GM21528 (cell line): ENCODE measurements around the gene MMP11.

Source experiments
- ATAC-seq: cut with Tn5 transposase; IDR thresholded peaks from one replicate; pipeline ENCODE4 v1.9.1; 2021; ENCODE audit warnings: mild to moderate bottlenecking, moderate library complexity; ENCODE audit not compliant: unreplicated experiment, low FRiP score

MMP11 gene

DNA sequence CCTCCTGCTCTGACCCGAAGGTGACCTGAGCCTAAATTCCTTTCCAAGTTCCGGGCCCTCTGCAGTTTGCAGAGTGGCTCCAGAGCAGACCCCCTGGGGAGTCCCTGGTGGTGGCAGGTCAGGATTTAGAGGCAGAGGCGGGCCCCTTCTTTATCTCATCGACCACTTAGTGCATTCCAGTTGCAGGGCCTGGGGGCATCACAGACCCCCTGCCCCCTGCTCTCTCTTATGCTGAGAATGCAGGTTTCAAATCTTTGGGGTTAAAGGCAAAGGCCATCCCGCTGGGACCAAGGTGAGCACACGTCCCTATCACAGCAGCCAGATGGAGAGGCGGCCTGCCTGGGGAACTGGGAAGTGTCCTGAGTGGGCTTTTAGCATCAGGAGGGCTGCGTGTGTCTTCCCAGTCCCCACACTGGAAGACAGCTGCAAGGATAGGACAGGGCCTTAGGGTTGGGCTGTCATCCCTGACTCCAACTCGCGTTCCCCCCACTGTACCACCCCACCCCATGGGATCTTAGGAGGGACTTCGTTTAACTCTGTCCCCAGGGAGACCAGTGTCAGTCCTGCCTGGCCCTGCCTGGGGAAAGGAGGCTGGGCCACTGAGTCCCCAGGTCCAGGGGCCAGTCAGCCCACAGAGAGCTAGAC, 54.8 kb downstream of the MMP11 start:
- no peak for ATAC-seq

DNA sequence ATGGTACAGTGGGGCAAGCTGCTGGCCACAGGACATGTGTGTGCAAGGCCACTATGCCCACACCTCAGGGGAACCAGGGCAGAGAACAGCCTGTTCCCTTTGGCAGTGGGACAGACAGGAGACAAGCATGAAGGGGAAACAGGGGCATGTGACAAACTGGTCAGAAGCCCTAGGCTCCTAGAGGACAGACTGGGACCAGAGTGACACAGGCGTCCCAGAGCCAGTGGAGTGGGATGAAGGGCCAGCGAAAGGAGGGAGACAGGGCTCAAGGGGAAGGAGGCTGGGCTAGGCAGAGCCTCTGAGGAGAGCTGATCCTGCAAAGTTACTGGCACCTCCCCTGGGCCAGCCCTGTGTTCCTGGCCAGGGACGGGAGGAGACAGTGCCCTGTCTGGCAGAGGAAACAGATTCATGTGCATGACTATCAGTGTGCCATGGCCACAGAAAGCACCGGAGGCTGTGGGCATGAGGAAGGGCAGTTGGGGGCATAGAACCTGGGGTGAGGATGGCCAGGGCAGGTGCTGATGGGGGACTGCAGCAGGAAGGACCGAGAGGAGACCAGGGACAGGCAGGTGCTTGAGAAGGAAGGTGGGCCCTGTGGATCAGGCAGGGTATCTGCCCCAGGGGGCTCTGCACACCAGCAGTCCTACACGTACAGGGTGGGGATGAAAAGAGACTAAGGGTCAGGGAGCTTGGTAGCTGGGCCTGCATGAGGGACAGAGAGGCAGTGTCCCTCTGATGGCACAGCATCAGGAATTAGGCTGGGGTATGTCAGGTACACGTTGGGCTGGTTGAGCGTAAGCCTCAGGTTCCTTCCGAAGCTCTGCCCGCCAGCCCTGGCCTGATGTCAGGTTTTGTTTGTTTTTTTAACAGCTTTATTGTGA, 56.4 kb downstream of the MMP11 start:
- ATAC-seq: no peak

GRCh38 chr22:23829845-23830372, 57.3 kb downstream of the MMP11 start:
- no peak for ATAC-seq

- ATAC-seq: no peak
These were observed 58.6 kb downstream of the MMP11 start for GRCh38 chr22:23831261-23831660.

DNA sequence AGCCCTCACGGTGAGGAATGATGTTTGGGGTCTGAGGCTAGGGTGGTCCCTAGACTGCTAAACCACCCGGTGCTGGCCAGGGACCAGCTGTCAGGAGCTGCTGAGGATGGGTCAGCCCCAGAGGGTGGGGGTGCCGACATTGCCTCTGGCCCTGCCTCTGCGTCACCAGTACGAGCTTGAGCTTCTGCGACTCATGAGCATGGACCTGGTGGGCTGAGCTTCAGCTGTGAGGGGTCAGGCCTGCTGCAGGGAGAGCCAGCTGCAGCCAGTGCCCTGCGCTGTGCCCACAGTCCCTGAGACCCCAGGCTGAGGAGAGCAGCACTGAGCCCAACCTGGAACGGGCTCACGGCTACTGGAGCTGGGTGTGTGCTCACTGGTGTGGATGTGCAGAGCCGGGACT, 59.1 kb downstream of the MMP11 start:
- ATAC-seq: no peak

DNA sequence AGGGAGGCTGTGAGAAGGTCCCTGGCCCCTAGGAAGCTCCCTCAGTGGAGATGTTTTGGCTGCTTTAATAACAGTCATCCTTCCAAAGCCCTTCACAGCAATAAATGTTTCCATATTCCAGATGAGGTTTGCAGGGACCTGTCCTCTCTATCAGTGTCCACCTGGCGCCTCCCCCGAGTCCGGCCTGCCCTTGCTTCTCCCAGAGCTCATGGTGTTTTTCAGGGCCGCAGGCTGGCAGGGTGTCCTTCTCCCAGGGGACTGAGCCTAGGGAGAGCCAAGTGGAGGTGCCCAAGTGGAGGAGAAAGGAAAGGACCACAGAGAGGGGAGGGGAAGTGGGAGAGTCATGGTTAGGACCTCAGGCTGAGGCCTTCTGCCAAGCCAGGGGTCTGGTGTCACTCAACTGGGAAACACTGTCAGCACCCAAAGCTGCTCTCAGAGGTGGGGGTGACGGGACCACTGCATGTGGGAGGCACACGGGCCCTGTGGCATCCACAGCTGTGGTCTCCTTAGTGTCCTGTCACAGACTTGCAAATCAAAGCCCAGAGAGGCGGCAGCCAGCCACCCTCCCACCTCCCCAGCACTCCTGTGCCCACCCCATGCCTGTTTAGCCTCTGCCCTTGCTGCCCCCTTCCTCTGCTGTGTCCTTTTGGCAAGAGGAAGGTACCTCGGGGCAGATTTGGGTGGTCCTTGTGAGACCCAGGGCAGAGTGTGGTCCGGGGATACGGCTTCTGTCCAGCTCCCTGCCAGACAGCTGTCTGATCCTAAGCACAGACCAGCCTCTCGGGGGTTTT, 59.8 kb downstream of the MMP11 start:
- ATAC-seq: no peak

DNA sequence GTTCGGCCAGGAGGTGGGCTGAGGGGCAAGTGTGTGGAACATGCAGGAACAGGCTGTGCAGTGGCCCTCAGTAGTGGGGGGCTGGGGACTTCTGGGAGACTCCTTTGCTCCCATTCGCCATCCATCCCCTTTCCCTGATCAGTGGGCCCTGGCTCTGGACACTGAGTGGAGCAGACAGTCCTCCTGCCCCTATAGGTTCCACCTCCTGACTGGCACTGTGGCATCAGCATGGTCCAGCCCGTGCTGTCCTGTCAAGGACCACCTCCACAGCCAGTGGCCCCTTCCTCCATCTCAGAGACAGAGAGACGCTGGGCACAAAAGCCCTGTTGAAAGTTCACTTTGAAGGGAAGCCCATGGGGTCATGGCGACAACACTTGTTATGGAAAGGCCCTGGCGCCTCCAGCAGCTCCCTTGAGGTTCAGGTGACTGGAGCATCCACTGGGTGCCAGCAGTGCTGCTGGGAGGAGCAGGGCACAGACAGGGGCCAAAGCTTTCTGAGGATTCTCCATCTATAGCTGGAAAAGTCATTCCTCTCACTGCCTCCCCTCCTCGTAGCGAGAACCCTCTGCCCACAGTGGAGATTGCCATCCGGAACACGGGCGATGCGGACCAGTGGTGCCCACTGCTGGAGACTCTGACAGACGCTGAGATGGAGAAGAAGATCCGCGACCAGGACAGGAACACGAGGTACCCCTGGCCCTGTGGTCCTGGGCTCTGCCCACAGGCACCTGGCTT, 60.5 kb downstream of the MMP11 start:
- ATAC-seq: no peak
